Inferior parietal cortex (tissue), 1 donor: Measurements from ENCODE around the gene TMEM183A.

Source experiments
- DNase-seq: peaks from one replicate; pipeline ENCODE4 v3.0.0-alpha.2; 2016; ENCODE audit errors: extremely low spot score

Gene TMEM183A

GRCh38 chr1:203069030-203069747 is 62.0 kb downstream of the TMEM183A start:
- DNase-seq = no peak

DNA sequence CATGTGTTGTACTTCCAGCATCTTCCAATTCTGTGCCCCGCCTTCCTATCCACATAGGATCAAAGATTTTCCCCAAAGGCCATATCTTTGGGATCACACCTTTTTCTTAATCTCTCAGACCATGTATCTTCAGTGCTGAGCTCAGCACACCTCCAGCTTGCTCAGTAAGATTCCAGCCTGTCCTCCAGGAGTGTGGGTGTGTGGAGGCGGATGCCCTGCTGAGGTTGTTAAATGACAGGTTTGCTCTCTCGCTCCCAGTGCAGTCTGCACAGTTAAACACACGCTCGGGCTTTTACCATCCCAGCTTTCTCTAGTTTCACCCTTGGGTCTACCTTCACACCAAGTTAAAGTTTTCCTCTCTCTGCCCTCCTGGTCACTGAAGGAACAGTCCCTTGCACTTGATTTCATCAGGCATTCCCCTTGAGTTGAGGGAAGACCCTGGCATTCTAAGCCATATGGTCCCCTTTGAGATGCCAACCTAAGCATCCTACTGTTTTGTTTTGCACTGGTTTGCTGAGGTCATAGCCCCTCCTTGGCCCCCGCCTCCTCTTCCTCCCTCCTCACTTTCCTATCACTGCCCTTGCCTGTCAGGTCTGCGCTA is 64.9 kb downstream of the TMEM183A start:
- no peak for DNase-seq

DNA sequence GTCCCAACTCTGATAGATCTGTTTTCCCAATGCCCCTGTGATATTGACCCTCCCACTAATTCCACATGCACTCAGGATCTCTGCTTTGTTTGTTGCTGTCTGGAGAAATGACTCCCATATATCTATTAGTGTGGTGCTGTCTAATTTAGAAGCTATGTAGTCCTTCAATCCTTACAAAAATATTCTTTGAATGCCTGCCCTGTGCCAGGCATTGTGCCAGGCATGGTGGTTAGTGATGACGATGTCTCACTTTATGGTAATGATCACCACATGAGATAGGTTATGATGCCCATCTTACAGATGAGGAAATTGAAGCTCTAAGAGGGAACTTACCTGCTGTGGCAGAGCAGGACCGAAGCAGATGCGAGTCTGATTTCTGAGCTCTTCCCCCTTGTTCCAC is 65.7 kb downstream of the TMEM183A start:
- DNase-seq = no peak

GRCh38 chr1:203073469-203073868 is 66.3 kb downstream of the TMEM183A start:
- no peak for DNase-seq
